Peyer's patch (tissue), 4 donors: ENCODE measurements around the gene DCST1. TPM values are rescaled to one million over a fixed set of nuclear protein-coding genes. Genes with fewer than 3 reads are reported as not detected.

Source experiments
- DNase-seq, 3 donors: peaks; one replicate each; pipeline ENCODE4 v3.0.0-alpha.2; 2017 to 2019
- H3K27ac ChIP-seq, 4 donors: fragments of 200-600 bp; sonication (generic); one replicate each; pipeline ENCODE4 v1.5.1; 2016 to 2019
- H3K27me3 ChIP-seq, 2 donors: fragments of 200-600 bp; sonication (generic); one replicate each; pipeline ENCODE4 v1.5.1; 2019
- H3K36me3 ChIP-seq, 3 donors: fragments of 200-600 bp; sonication (generic); one replicate each; pipeline ENCODE4 v1.5.1; 2016 to 2019
- H3K4me1 ChIP-seq, 4 donors: fragments of 200-600 bp; sonication (generic); one replicate each; pipeline ENCODE4 v1.5.1; 2016 to 2019
- H3K4me3 ChIP-seq, 4 donors: fragments of 200-600 bp; sonication (generic); 1 replicate in 3 of 4; 2 replicates in 1 of 4; pipeline ENCODE4 v1.5.1; 2016 to 2019; ENCODE audit warnings: mild to moderate bottlenecking in 1 of 4
- H3K9me3 ChIP-seq, 4 donors: fragments of 200-600 bp; sonication (generic); one replicate each; pipeline ENCODE4 v1.5.1; 2016 to 2019; ENCODE audit warnings: mild to moderate bottlenecking in 1 of 4
- POLR2A ChIP-seq, 2 donors: fragments of 450-650 bp; IDR thresholded peaks; one replicate each; pipeline ENCODE4 v1.5.1; 2017; ENCODE audit warnings: antibody characterized with exemption in 2 of 2, mild to moderate bottlenecking in 2 of 2, moderate library complexity in 2 of 2
- total RNA-seq, 4 donors: library from RNA; depleted of rRNA; stranded (reverse); fragments of >200 nt; gene quantifications; one replicate each; pipeline ENCODE4 v1.1.0, GENCODE V29; 2016
- TF ChIP-seq, protein P1 (sequence below), 6 experiments: fragments of 450-650 bp in 4 of 6; fragments of 200-600 bp in 2 of 6; sonication (generic) in 1 of 6; IDR thresholded peaks; one replicate each; pipeline ENCODE4 v1.5.1; 2017 to 2019; ENCODE audit warnings: antibody characterized with exemption in 6 of 6, mild to moderate bottlenecking in 3 of 6, moderate library complexity in 1 of 6

The DCST1 gene
- total RNA-seq, 4 donors from 2014 or later = 0.88 to 2.7 TPM; not detected in 2

DNA sequence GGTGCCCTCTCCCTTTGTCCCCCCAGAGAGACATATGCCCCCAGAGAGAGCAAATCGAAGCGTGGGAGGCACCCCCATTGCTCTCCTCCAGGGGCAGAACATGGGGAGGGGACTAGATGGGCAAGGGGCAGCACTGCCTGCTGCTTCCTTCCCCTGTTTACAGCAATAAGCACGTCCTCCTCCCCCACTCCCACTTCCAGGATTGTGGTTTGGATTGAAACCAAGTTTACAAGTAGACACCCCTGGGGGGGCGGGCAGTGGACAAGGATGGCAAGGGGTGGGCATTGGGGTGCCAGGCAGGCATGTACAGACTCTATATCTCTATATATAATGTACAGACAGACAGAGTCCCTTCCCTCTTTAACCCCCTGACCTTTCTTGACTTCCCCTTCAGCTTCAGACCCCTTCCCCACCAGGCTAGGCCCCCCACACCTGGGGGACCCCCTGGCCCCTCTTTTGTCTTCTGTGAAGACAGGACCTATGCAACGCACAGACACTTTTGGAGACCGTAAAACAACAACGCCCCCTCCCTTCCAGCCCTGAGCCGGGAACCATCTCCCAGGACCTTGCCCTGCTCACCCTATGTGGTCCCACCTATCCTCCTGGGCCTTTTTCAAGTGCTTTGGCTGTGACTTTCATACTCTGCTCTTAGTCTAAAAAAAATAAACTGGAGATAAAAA lies 53.4 kb downstream of the DCST1 start:
- H3K4me3 ChIP-seq = no peak overlapping the region
- peaks cover 0 to 16% of the 10 kb centered on the region in 2 donors for H3K27me3 ChIP-seq
- no peaks in the 10 kb centered on the region for H3K9me3 ChIP-seq
- TF ChIP-seq POLR2A (IDR thresholded peaks at IDR 0.05) = no peak
- peaks cover 9 to 46% (median 19%) of the 10 kb centered on the region in 4 donors for H3K4me1 ChIP-seq
- peak in 1 of 3 donors; percentile 47 for DNase-seq
- no peak overlapping the region for H3K27ac ChIP-seq
- H3K36me3 ChIP-seq = no peaks in the 10 kb centered on the region

DNA sequence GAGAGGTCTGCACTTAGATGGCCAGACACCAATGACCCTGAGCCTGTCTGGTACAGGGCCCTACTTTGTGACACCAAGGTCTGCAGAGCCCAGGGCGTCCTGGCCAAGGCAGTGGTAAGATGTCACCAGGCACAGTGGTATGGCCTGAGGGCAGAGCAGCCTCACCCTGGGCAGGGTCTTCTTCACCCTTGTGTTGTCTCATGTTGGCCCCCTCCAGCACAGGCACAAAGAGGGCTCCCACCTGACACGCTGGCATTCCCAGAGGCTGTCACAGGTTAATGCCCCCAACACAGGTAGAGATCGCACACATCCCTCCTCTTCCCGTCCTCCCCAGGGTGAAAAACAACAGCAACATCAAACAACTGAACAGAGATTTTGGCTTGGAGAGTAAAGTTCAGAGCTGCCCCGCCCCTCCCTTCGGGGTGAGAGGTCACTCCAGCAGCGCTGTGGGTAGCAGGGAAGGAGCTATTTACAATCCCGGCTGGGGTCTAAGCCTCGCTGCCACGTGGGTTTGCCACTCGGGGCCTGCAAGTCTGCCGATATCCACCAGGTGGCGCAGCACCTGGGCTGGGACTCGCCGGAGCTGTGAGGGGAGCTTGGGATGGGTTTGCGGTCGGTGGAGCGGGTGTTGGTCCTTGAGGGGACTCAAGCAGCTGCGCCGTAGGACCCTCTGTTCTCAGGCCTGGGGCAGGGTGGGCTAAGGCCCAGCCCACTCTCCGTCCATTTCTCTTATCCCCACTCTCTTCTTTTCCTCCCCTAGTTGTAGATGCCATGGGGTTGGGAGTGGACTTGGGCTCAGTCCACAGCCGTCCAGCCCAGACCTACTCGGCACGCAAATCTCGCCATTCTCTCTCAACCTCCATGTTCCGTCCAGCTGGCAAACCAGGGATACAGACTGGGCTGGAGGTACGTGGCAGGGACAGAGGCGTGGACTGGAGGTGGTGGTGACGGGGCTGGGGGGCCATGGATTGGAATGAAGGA lies 57.7 kb downstream of the DCST1 start:
- TF ChIP-seq, protein P1, sequence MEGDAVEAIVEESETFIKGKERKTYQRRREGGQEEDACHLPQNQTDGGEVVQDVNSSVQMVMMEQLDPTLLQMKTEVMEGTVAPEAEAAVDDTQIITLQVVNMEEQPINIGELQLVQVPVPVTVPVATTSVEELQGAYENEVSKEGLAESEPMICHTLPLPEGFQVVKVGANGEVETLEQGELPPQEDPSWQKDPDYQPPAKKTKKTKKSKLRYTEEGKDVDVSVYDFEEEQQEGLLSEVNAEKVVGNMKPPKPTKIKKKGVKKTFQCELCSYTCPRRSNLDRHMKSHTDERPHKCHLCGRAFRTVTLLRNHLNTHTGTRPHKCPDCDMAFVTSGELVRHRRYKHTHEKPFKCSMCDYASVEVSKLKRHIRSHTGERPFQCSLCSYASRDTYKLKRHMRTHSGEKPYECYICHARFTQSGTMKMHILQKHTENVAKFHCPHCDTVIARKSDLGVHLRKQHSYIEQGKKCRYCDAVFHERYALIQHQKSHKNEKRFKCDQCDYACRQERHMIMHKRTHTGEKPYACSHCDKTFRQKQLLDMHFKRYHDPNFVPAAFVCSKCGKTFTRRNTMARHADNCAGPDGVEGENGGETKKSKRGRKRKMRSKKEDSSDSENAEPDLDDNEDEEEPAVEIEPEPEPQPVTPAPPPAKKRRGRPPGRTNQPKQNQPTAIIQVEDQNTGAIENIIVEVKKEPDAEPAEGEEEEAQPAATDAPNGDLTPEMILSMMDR (IDR thresholded peaks at IDR 0.05) = peak; percentile 95 to 98 (median 97)
- no peak for TF ChIP-seq POLR2A (IDR thresholded peaks at IDR 0.05)
- DNase-seq = peak; percentile 76 to 90 (median 84)
- Histone ChIP-seq H3K4me3 (no peak overlapping the region), H3K27ac (no peak overlapping the region), H3K36me3 (no peaks in the 10 kb centered on the region), H3K4me1 (peaks cover 0 to 23% (median 4%) of the 10 kb centered on the region in 4 donors), H3K27me3 (no peaks in the 10 kb centered on the region), H3K9me3 (no peaks in the 10 kb centered on the region)

DNA sequence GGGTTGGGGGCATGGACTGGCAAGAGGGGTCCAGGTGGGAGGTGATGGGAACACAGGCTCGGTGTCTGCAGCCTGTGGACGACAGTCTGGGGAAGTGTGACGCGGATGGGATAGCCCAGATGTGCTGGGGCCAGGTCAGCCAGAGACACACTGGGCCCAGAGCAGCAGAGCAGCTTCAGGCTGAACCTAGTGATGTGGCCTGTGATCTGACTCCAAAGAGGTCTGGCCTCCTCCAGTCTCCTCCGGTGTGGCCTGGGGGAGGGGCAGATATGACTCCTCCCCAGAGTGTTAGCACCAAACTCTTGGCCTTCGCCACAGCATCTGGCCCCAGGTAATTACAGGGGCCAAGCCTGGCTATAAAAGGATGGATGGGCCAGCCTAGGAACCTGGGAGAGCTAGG lies 58.5 kb downstream of the DCST1 start:
- no peak overlapping the region for H3K27ac ChIP-seq
- no peaks in the 10 kb centered on the region for H3K9me3 ChIP-seq
- peak in 1 of 3 donors; percentile 22 for DNase-seq
- TF ChIP-seq, protein P1 (IDR thresholded peaks at IDR 0.05) = no peak
- TF ChIP-seq POLR2A (IDR thresholded peaks at IDR 0.05) = no peak
- H3K27me3 ChIP-seq = no peaks in the 10 kb centered on the region
- no peak overlapping the region for H3K4me3 ChIP-seq
- no peaks in the 10 kb centered on the region for H3K36me3 ChIP-seq
- peaks cover 0 to 20% (median 3%) of the 10 kb centered on the region in 4 donors for H3K4me1 ChIP-seq

DNA sequence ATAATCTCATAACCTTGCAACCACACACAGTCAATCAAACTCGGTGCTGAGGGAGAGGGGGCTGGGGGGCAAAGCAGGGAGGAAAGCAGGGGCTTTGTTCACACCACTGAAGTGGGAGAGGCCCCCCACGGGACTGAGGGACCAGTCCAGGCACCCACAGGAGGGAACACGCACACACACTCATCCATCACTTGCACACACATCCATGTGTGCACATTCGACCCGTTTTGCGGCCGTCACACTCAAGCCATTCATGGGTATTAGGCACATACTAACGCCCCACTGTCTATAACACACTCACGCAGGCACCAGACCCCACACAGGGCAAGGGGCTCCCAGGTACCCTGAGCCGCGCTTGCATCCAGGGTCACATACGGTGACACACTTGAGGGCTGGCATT lies 59.0 kb downstream of the DCST1 start:
- H3K27me3 ChIP-seq = no peaks in the 10 kb centered on the region
- H3K9me3 ChIP-seq = no peaks in the 10 kb centered on the region
- H3K36me3 ChIP-seq = no peaks in the 10 kb centered on the region
- no peak for TF ChIP-seq POLR2A (IDR thresholded peaks at IDR 0.05)
- TF ChIP-seq, protein P1 (IDR thresholded peaks at IDR 0.05) = no peak
- H3K4me1 ChIP-seq = peaks cover 0 to 20% (median 3%) of the 10 kb centered on the region in 4 donors
- peak in 1 of 3 donors; percentile 41 for DNase-seq
- H3K27ac ChIP-seq = no peak overlapping the region
- no peak overlapping the region for H3K4me3 ChIP-seq

DNA sequence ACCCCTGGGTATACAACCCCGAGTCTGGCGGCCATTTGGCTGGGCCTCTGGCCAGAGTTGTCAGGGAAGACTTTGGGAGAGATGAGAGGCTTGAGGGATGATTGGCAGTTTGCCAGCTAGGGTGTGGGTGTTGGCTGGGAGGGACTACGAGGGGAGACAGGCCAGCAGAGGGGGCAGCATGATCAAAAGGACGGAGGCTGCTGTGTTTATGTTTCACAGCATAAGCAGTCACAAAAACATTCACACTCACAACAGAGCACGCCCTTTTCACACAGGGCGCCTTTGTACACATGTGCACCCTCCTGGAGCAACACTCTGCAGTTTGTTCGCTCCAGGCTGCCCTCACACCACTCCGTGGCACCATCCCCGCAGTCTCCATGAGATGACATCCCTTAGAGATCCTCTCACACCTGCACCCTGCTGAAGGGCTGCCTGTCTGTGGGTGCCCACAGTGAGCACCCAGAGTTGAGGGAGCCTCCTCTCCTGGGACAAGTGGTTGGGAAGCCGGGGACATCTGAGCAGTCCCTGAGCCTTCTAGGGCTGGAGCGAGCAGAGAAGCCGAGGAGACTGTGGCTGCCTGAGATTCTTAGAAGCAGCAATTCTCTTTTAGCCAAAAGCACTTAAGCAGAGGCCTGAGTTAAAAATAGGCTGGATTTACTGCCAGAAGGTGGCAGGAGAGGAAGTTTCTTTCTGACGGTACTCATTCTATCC lies 60.4 kb downstream of the DCST1 start:
- TF ChIP-seq, protein P1 (IDR thresholded peaks at IDR 0.05) = peak in 4 of 6 experiments; percentile 24 to 66 (median 58)
- no peak for TF ChIP-seq POLR2A (IDR thresholded peaks at IDR 0.05)
- Histone ChIP-seq H3K9me3 (no peaks in the 10 kb centered on the region), H3K27me3 (no peaks in the 10 kb centered on the region), H3K36me3 (no peaks in the 10 kb centered on the region), H3K4me3 (no peak overlapping the region), H3K4me1 (peaks cover 0 to 20% (median 3%) of the 10 kb centered on the region in 4 donors), H3K27ac (peak overlapping the region in 2 of 4 donors; percentile 46 to 50)
- DNase-seq = peak in 2 of 3 donors; percentile 50 to 55
